Posterior cingulate gyrus (tissue), 11 donors: Measurements from ENCODE around the gene ZNF350.
"Not testable (repeated sequence)": the region's sequence is repeated elsewhere in the genome, so short reads cannot be mapped to it uniquely, and the experiment has no call there.

Source experiments
- DNase-seq, 10 donors: peaks; one replicate each; pipeline versions ENCODE4 v3.0.0 to v3.0.0-alpha.2; 2020 to 2021; ENCODE audit warnings: mixed read lengths in 3 of 10
- intact Hi-C: fragments of 100-400 bp; cut with DNase I; formaldehyde crosslinking; loops from one replicate; pipeline ENCODE4 v1.15.1; 2023

The ZNF350 gene

GRCh38 chr19:51976852-51977251 lies 9.8 kb downstream of the ZNF350 start:
- no peak for DNase-seq
- intact Hi-C loops: no loop called here

DNA sequence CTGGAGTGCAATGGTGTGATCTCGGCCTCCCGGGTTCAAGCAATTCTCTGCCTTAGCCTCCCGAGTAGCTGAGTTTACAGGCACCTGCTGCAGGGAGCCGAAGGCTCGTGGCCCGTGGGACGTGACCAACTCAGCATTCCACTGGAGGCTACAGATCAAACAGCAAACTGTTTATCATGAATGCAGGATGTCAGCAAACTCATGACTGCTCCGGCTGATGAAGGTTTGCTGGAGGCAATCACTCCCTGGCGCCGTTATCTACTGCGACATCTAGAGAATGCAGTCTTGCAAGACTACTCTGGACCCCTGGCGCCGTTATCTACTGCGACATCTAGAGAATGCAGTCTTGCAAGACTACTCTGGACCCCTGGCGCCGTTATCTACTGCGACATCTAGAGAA lies 10.9 kb downstream of the ZNF350 start:
- DNase-seq, intact Hi-C loops: not testable (repeated sequence)

DNA sequence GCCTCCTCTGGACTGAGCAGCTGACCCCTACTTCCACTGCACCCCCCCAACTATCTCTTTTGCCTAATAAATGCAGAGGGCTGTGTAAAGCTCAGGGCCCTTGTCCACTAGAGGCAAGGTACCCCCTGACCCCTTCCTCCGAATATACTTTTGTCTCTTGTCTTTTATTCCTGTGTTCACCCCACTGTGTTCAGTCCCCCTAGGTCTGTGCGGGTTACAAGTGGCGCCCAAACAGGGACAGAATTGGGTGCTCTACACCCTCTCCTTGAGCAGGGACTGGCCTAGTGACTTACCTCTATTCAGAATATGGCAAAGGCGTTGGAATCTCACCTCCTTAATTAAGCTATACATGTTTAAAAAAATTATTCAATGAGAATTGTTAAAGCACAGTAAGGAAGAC lies 15.0 kb downstream of the ZNF350 start:
- intact Hi-C loops: no loop called here
- DNase-seq: no peak

DNA sequence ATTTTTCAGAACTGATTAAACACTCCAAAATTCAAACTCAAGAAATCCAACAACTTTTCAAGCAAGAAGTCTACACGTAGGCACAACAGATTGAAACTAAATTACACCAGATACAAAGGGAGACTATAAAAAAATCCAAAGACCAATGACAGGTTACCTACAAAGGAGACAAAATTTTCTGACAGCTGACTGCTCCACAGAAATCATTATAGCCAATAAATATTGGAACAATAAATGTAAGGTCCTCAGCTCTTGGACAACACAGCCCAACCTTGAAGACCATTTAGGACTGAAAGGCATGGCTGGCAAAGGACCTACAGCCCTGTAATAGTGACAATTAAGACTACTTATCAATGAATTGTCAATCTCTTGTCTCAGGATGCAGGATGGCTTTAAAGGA lies 15.9 kb downstream of the ZNF350 start:
- DNase-seq: no peak
- intact Hi-C loops: no loop called here

GRCh38 chr19:51965583-51965982 lies 21.1 kb downstream of the ZNF350 start:
- DNase-seq: no peak
- intact Hi-C loops: no loop called here

- DNase-seq, intact Hi-C loops: not testable (repeated sequence)
These were observed 25.9 kb downstream of the ZNF350 start for GRCh38 chr19:51960621-51961233.

DNA sequence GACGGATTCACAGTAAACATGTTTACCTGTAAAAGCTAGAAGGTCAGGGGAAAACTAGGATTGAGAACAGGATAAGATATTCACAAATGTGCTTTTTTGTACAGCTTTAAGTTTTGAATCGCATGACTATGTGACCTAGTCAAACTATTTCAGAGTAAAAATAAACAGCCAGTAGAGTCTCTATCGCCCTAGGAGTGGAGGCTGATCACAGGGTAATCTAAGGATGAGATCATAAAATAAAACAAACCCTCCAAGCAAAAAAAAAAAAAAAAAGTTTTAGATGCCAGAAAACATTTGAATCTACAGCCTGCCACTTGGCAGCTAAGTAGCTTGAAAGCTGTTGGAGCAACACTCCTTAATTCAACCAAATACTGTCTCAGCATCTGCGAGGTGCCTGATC lies 26.8 kb downstream of the ZNF350 start:
- intact Hi-C loops: no loop called here
- DNase-seq: no peak

DNA sequence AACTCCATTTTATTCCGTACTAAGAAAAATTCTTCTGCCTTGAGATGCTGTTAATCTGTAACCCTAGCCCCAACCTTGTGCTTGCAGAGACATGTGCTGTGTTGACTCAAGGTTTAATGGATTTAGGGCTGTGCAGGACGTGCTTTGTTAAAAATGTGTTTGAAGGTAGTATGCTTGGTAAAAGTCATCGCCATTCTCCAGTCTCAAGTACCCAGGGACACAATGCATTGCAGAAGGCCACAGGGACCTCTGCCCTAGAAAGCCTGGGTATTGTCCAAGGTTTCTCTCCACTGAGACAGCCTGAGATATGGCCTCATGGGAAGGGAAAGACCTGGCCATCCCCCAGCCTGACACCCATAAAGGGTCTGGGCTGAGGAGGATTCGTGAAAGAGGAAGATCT lies 28.8 kb downstream of the ZNF350 start:
- intact Hi-C loops, DNase-seq: not testable (repeated sequence)

DNA sequence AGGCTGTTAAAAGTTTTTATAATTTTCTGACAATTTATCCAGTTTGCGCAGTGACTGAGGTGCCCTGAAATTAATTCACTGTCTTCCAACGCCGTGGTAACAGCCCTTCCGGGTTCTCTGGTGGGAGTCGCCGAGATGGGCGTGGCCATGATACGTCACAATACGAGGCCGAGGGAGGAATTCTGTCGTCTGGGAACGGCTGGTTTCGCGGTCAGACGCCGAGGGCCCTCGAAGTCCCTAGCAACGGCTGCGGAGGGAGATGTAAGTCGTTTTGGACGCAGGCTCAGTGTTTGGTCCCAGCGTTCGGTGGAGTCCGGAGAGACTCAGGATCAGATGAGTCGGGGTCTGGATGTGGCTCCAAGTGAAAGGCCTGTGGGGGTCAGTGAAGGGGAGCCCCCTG lies 37.7 kb downstream of the ZNF350 start:
- peak in 7 of 10 donors; percentile 12 to 88 (median 33) for DNase-seq
- intact Hi-C loops: no loop called here

DNA sequence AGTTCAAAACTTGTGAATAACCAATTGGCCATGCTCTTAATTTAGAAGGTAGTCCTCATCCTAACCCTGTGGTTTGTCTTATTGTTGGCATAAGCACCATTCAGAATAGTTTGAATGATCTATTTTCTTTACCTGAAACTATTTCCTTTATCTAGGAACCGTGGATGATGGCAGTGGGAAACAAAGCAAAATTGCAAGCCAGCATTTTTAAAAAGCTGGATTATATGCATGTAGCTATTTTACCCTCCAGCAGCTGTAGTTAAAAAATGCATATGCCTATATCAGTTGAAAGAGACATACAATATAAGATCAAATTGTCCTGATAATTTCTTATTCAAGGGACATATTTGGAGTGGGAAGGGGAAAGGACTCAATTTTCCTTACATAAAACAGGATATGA lies 40.0 kb downstream of the ZNF350 start:
- no peak for DNase-seq
- intact Hi-C loops: no loop called here

- DNase-seq: no peak
- intact Hi-C loops: no loop called here
These were observed 41.7 kb downstream of the ZNF350 start for GRCh38 chr19:51944798-51945552.

DNA sequence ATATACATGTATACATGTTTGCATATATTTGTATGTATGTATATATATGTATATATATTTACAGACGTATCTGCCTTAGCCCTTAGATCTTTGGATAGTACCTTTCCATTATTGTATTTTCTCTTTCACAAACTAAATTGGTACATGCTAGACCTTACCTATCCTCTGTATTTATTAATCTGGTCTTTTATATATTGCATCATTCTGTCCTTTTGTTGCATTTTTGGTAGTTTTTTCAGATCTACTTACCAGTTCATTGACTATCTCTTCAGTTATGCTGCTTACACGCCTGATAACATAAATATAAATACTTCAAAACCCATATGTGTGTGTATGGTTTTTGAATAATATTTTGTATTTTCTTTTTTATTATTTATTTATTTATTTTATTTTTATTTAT lies 47.7 kb downstream of the ZNF350 start:
- intact Hi-C loops: no loop called here
- DNase-seq: no peak

DNA sequence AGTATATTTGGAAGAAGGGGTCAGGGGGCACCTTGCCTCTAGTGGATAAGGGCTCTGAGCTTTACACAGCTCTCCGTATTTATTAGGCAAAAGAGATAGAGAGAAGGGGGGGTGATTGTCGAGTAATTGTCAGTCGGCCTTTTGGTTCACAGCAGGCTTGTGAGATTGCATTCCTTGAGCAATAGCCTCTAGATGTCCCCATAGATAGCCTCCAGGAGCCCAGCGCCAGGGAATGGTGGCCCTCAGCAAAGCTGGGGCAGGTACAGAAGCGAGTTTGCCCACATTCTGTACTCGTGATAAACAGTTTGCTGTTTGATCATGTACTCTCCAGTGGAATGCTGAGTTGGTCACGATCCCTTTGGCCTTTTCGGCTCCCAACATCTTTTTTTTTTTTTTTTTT lies 54.7 kb downstream of the ZNF350 start:
- no peak for DNase-seq
- intact Hi-C loops: no loop called here

GRCh38 chr19:51927859-51928258 lies 58.8 kb downstream of the ZNF350 start:
- intact Hi-C loops: loop anchor here (2.0 to 10.0 kb wide), 2 partner anchors 57 to 121 kb away; partner anchors contain the start of genes ZNF350 and ZNF432

GRCh38 chr19:51926784-51927741 lies 59.6 kb downstream of the ZNF350 start, which contains the start of gene ZNF613:
ZNF613 (plus strand) TSS chr19:51927472; CDS start chr19:51936221, 8,749 bp downstream.
- peak; percentile 81 to 98 (median 88) for DNase-seq
- intact Hi-C loops: loop anchor here (2.0 to 10.0 kb wide), 2 partner anchors 58 to 122 kb away; partner anchors contain the start of genes ZNF350 and ZNF432

More at GRCh38 chr19:51927859-51928258, 58.8 kb downstream of the ZNF350 start:
- no peak for DNase-seq

GRCh38 chr19:51926426-51926783 lies 60.2 kb downstream of the ZNF350 start:
- DNase-seq: peak in 1 of 10 donors; percentile 82
- intact Hi-C loops: loop anchor here (2.0 to 10.0 kb wide), 2 partner anchors 58 to 122 kb away; partner anchors contain the start of genes ZNF350 and ZNF432

DNA sequence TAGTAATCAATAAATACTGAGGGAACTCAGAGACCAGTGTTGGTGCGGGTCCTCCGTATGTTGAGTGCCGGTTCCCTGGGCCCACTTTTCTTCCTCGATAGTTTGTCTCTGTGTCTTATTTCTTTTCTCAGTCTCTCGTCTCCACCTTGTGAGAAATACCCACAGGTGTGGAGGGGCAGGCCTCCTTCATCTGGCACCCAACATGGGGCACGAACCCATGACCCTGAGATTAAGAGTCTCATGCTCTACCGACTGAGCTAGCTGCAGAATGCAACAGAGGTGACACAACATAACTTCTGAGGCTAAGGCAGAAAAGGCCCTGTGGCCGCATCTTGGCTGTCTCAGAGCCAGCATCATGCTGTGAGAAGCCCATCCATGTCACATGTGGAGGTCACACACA lies 64.7 kb downstream of the ZNF350 start:
- intact Hi-C loops: loop anchor here (10.0 kb wide), 1 partner anchor 63 kb away; the partner anchor contains the start of gene ZNF350
- no peak for DNase-seq

- intact Hi-C loops: loop anchor here (10.0 kb wide), 1 partner anchor 65 kb away; the partner anchor contains the start of gene ZNF350
- DNase-seq: no peak
These were observed 67.0 kb downstream of the ZNF350 start for GRCh38 chr19:51919606-51920005.

DNA sequence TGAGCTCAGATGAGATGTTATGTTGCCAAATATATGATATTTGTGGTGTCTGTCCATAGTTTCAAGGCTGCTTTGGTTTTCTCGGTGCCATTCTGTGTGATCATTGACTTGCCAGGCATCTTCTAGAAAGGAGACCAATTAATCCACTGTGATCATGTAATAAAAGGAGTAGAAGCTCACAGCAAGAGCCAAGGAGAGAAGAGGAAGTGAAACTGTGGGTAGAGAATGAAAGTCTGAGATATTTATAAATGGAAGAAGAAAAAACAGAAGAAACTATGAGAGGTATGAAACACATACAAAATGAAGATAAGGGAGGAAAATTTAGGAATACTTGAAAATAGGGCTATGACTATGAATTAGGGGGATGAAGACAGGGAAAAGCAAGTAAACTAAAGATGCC lies 70.5 kb downstream of the ZNF350 start:
- intact Hi-C loops: no loop called here
- no peak for DNase-seq

- no peak for DNase-seq
- intact Hi-C loops: no loop called here
These were observed 71.2 kb downstream of the ZNF350 start for GRCh38 chr19:51915324-51915867.
